Cerebellar nuclear complex (tissue), 1 donor: ENCODE data around the gene ASIC3.
"Not testable (repeated sequence)": the region's sequence is repeated elsewhere in the genome, so short reads cannot be mapped to it uniquely, and the experiment has no call there.

Experiments
- DNase-seq, 2 experiments: peaks; one replicate each; lab custom pipeline; 2025; lab: John Stamatoyannopoulos, UW

Gene ASIC3

DNA sequence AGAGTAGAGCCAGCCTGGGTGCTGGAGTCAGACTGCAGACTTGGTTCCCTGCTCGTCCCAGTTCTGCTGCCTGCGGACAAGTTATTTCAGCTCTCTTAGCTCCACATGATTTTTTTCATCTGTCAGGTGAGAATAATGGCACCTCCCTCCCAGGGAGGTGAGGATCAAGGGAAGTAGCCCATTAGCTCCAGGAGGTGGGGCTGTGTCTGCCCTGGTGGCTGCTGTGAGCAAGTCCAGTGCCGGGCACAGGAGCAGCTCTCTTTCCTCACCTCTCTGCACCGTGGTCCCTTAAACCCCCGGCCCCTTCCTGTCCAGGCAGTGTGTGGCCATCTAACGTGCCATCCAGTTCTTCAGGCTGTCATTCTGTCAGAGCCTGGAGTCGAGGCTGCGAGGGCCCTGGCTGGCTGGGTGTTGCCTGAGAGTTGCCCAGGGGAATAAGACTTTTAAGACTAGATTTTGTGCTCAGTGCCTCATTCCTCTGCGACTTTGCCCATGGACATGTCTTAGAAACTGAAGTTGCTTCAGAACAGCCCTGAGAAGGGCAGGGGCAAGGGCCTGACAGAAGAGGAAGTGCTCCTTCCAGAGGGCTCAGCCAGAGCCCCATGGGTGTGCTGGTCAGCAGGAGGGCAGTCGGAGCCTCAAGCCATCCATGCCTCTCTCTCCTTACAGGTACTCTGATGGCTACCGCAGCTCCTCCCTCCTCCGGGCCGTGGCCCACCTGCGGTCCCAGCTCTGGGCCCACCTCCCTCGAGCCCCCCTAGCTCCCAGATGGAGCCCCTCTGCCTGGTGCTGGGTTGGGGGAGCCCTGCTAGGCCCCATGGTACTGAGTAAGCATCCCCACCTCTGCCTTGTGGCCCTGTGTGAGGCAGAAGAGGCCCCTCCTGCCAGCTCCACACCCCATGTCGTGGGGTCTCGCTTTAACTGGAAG lies 15.1 kb upstream of the ASIC3 start:
- DNase-seq = no peak

DNA sequence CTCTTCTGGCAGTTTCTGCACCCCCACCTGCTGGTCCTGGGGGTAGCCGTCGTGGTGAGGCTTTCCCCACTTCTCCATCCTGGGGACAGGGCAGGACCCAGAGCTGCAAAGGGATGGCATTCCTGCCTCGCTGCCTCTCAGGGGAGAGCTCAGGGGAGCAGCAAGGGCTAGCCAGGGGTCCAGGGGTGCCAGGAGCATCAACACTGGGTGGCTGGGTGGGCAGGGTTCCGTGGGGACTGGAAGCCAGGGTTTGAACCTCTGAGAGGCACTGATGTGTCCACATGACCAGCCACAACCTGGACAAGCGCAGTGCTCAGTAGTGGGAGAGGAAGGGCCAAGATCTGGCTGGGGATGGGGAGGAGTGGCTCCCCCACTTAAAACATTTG lies 14.5 kb upstream of the ASIC3 start:
- no peak for DNase-seq

DNA sequence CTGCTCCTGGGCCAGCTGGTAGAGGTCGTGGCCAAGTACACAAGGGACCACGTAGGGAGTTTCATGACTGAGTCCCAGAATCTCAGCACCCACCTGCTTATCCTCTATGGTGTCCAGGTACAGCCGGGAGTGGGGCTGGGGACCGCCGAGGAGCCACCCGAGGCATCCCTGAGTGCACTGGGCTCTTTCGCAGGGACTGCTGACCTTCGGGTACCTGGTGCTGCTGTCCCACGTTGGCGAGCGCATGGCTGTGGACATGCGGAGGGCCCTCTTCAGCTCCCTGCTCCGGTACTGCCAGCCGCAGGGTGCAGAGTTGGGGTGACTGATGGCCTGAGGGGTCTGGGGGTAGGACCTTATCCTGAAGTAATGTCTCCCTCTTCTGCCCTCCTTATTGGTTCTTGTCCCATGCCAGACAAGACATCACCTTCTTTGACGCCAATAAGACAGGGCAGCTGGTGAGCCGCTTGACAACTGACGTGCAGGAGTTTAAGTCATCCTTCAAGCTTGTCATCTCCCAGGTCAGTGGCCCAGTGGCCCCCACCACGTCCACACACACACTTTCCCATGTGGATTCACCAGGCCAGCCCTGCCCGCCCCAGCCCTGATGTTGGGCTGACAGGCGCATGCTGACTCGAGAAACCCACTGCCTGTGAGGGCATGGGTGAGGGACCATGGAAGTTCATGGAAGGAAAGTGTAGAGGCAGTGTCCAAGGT lies 13.9 kb upstream of the ASIC3 start:
- no peak for DNase-seq

DNA sequence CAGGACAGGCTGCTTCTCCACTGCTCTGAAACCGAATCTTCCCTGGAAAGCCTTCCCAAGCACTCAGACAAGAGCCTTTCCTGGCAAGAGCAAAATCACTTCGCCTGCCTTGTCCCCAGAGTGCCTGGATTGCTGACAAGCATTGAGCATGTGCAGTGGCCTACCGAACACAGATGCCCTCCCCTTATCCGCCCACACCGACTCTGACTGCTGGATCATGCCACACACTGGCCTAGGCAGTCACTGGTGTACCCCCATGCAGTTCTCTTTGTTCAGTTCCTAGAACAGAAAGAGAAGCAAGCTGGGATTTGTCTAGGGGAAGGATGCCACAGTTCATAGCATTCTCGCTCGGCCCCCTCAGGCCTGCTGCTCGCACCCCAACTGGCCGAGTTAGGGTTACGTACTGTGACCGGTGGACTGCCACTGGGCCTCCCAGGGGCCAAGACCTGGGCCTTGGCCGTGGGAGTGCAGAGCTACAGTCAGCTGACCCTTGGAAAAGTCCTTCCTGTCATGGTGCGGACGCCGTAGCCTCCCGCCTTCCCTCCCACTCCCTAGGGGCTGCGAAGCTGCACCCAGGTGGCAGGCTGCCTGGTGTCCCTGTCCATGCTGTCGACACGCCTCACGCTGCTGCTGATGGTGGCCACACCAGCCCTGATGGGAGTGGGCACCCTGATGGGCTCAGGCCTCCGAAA lies 13.2 kb upstream of the ASIC3 start:
- DNase-seq = no peak

DNA sequence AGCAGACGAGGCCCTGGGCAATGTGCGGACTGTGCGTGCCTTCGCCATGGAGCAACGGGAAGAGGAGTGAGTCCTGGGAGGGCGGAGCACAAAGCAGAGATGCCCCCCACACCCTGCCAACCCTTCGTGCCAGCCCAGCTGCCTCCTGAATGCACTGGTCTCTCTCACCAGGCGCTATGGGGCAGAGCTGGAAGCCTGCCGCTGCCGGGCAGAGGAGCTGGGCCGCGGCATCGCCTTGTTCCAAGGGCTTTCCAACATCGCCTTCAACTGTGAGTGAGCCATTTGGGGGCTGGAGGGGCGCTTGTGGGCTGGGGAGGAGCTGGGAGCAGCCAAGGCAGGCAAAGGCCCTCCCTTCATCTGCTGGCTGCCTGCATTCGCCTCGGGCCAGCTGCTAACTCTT lies 12.4 kb upstream of the ASIC3 start:
- DNase-seq = no peak

DNA sequence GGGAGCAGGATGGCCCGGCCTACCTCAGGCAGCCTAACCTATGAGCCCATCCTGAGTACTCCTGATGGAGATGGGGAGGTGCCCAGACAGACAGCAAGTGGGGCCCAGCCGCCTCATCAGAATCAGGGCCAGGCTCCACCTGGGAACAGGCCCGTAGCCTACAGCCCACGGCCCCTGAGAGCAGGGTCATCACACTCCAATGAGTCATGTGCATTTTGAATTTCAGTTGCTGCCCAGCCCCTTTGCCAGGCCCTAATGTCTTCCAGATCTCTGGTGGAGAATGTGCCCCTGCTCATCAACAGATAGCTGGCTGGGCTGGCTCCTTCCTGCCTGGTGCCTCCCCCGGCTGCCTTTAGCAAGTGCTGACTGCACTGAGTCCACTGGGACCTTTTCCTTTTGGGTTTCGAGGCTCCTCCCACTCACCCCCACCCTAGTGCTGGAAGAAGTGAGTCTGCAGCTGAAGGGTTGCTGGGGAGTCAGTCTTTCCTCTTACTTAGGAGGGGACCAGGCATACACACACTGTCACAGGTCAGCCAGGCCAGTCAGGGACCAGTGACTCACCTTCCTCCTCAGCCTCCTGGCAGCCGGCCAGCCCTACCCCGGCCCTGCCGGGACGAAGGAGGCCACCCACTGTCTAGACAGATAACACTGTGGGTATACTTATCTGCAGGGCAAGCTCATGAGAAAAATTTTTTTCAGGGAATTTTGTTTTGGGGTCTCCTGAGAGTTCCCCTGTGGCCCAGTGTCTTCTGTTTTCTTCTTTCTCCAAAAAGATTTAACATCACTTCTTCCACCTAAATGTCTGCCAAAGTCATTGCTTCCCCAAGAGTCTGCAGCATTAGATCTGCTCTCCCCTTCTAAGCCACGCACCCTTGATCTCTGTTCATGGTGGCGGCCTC lies 9.1 kb upstream of the ASIC3 start:
- no peak for DNase-seq

DNA sequence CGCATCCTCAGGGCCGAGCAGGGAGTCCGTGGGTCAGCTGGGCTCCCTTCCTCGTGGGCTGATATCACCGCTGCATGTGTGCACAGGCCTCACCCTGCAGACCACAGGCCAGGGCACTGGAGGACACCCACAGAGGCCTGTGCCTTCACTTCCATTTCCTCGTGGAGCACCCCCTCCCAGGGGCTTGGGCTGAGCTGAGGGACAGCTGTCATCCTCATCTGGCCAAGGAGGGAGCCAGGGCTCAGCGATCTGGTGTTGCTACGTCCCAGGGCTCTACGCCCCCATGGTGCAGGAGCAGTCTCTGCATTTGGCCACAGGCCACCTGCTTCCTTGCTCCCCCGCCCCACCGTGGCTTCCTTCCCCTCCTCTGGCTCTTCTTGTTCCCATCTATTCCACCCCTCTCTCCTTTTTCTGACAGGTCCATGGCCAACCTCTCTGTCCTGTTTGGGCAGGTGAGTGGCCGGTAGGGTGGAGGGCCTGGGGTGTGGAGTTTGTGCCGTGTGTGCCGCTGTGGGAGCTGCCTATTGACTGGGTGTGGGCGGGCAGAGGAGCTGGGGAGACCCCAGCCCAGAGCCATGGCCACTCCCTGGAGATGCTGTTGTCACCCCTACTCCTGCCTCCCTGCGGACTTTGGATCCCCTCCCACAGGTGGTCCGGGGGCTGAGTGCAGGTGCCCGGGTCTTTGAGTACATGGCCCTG lies 8.3 kb upstream of the ASIC3 start:
- DNase-seq = no peak

DNA sequence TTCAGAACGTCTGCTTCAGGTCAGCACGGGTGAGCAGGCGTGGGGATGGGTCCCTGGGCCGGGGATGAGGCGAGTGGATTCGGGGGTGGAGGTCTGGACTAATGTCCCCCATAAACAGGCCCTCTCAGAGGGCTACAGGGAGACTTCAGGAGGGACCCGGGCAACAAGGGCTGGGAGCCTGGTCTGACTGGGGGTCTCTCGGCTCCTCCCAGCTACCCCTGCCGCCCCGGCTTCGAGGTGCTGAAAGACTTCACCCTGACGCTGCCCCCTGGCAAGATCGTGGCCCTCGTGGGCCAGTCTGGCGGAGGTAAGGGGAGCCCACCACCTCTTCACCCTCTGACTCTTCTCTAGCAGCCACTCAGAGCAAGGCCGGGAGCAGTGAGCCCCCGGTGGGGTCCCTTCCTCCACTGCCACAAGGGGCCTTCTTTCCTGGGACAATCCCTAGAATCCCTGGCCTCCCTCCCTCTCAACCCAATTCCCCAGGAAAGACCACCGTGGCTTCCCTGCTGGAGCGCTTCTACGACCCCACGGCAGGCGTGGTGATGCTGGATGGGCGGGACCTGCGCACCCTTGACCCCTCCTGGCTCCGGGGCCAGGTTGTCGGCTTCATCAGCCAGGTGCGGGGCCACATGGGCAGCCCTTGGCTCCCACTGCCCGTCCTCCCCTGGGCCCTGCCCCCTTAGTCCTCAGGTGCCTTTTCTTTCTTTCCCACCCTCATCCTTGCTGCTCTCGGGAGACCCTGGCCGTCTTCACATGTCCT lies 7.5 kb upstream of the ASIC3 start:
- no peak for DNase-seq

DNA sequence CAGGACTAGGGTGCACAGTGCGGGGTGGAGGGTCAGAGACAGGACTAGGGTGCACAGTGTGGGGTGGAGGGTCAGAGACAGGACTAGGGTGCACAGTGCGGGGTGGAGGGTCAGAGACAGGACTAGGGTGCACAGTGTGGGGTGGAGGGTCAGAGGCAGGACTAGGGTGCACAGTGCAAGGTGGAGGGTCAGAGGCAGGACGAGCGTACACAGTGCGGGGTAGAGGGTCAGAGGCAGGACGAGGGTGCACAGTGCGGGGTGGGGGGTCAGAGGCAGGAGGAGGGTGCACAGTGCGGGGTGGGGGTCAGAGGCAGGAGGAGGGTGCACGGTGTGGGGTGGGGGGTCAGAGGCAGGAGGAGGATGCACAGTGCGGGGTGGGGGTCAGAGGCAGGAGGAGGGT lies 4.9 kb upstream of the ASIC3 start:
- DNase-seq = not testable (repeated sequence)

DNA sequence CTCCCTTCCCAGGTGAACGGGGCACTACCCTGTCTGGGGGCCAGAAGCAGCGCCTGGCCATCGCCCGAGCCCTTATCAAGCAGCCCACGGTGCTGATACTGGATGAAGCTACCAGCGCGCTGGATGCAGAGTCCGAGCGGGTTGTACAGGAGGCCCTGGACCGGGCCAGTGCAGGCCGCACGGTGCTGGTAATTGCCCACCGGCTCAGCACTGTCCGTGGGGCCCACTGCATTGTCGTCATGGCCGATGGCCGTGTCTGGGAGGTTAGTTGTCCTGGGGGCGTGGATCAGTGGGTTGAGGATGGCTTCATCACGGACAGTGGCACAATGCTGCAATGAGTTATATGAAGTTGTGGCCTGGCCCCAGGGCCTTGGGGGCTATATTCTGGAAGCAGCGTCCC lies 4.4 kb upstream of the ASIC3 start:
- DNase-seq = no peak

DNA sequence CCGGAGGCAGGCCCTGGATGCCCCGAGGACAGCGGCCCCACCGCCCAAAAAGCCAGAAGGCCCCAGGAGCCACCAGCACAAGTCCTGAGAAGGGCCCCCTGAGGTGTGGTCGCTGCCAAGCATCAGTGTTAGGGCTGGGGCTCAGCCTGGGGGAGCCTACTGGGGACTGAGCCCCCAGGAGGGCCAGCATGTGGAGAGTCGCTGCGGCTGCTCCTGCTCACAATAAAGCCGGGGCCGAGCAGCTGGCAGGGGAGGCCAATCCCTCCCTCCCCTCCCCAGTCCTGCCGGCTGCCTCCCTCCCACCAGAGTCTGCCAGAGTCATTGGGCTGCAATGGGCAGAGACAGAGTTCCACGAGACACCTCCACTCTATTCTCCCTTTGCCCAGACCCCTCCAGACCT lies 3.1 kb upstream of the ASIC3 start:
- DNase-seq = no peak

DNA sequence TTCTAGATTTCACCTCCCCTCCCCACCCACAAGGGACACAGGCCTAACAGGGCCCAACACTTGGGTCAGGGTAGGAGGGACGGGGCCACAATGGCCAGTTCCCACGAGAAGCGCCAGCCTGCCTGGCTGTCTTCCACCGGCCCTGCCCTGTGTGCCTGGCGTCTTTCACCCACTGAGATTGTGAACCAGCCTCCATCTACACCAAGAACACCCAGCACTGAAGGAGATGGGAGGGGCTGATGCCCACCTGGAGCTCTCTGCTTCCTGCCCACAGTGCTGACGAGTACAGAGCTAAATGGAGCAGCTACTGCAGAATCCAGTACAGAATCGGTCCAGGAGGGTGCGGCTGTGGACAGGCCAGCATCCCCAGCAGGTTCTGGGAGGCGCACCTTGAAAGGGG lies 2.4 kb upstream of the ASIC3 start:
- no peak for DNase-seq

DNA sequence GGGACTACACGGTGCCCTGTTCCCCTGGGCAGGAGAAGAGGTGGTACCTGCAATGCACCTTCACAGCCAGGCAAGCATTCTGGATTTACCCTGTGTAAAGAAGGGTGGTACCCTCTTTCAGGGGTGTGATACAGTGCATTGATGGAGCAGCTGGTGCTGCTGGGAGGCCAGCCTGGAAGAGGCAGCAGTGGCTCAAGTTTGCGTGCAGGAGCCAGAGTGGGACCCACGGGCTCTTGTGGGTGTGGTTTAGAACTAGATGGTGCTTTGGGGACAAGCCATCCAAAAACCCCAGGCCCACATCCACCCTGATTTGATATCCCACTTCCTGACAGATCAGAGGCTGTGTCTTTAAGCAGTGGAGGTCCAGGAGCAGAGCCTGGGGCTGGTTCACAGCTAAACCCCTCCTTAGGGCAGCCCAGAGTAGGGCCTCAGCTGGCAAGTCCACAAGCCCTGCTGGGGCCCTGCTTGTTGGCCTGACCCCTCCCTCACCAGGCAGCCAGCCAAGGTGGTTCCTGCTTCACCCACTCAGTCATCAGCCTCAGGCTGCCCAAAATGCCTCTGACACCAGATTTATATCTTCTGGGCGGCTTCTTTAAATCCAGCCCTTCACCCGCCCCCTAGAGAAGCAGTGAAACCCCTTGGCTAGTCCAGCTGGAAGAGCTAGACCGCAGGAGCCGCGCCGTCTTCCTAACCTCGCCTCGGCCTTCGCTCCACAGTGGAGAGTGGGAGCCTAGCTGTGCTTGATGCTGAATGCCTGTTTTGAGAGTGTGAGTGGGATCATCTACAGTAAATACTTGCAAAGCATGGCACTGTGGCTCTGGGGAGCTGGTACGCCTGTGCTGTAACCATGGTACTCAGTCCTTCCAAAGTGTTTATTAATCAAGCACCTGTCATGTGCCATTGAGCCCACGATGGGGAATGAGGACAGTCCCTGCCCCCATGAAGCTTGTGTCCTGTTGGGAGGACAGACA lies 1.4 kb upstream of the ASIC3 start:
- no peak for DNase-seq

DNA sequence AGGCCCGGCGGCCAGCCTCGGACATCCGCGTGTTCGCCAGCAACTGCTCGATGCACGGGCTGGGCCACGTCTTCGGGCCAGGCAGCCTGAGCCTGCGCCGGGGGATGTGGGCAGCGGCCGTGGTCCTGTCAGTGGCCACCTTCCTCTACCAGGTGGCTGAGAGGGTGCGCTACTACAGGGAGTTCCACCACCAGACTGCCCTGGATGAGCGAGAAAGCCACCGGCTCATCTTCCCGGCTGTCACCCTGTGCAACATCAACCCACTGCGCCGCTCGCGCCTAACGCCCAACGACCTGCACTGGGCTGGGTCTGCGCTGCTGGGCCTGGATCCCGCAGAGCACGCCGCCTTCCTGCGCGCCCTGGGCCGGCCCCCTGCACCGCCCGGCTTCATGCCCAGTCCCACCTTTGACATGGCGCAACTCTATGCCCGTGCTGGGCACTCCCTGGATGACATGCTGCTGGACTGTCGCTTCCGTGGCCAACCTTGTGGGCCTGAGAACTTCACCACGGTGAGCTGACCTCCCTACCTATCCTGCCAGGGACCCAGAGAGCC lies 656 bp downstream of the ASIC3 start:
- DNase-seq = no peak

DNA sequence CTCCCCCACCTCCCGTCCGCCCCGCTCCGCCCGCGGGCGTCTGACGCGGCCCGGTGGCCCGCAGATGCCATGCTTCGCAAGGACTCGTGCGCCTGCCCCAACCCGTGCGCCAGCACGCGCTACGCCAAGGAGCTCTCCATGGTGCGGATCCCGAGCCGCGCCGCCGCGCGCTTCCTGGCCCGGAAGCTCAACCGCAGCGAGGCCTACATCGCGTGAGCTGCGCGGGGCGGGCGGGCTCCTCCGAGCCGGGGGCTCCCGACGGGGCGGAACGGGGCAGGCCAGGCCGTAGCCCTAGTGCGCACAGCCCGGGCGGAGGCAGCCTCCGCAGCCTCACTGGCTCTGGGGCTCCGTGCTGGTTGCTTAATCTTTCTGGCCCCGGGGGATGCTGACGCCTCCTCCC lies 2.8 kb downstream of the ASIC3 start:
- DNase-seq = no peak

DNA sequence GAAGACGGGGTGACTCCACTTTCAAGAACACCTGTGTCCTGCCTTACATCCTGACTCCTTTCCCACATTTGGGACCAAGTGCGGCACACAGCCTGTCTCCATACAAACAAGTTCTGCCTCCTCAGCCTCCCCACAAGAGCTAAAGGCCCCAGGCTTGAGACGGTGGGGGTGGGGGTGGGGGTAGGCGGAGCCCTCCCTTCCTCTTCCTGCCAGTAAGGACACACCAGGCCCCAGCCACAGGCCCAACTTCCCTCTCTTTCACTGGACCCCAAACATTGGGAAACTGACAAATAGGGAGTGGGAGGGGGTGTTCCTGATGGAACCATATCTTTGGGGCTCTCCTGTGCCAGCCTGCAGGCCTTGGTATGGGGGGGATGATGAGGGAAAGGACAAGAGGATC lies 4.8 kb downstream of the ASIC3 start:
- no peak for DNase-seq

DNA sequence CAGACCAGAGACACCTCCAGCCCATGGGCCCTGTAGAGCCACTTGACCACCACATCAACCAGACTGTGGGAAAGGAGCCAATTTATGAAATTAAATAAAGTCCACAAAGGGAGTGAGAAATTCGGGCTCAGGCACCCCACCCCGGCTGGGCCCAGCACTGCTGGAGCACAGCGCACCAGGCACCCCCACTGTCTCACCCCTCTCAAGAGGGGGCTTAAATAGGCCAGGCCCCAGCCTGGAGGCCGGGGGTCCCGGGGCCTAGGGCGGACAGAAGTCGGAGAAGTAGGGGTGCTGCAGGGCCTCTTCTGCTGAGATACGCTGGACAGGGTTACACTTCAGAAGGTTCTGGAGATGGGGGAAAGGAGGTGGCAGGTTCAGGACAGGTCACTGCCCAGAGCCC lies 5.4 kb downstream of the ASIC3 start:
- DNase-seq = no peak

DNA sequence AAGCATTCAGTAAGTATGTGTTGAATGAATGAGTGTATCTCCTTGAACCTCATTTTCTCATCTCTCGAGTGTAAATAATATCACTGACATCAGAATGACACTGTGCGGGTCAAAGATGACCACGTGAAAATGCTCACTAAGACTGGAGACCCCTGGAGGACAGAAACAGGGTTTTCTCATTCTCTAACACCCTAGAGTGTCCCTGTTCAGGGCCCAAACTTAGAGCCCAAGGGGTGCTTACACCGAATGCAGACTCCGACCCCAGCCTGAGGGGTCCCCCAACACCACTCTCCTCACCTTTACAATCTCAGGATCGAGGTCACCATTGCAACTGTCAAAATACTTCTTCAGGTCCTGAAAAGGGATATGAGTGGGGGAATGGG lies 7.9 kb downstream of the ASIC3 start:
- no peak for DNase-seq
